IMR-90 (cell line): ENCODE measurements around the gene RASSF5. TPM values are rescaled to one million over a fixed set of nuclear protein-coding genes. Genes with fewer than 3 reads are reported as not detected.

Source experiments
- ATAC-seq: fragments of 200-7000 bp; cut with Tn5 transposase; 2 replicates; pipeline ENCODE4 v1.9.1; 2020; ENCODE audit warnings: low read depth, mild to moderate bottlenecking, moderate library complexity
- BruUV-seq: library from RNA; stranded (reverse); fragments of 400-500 nt; replicated peaks from 2 replicates; lab custom pipeline; 2021; lab: Mats Ljungman, UMichigan
- CTCF ChIA-PET: fragments of 300-600 bp; formaldehyde crosslinking; extraction: SDS; loops from one replicate; lab custom pipeline; 2021; ENCODE audit warnings: antibody characterized with exemption; lab: Yijun Ruan, JAX
- POLR2A ChIA-PET: fragments of 300-600 bp; sonication (Branson Sonifier 250); formaldehyde crosslinking; loops from one replicate; lab custom pipeline; 2022; ENCODE audit warnings: antibody characterized with exemption; ENCODE audit not compliant: unreplicated experiment; lab: Charles Lee
- DNase-seq: peaks from one replicate; pipeline ENCODE4 v3.0.0; 2013
- H2AFZ ChIP-seq: replicated peaks from 2 replicates; pipeline ENCODE3; 2013; ENCODE audit warnings: low read length, mild to moderate bottlenecking; ENCODE audit not compliant: poor library complexity
- H2AK5ac ChIP-seq: 2 replicates; pipeline ENCODE4 v1.6.1; 2013; ENCODE audit warnings: low read depth, low read length, inconsistent platforms
- H2AK9ac ChIP-seq: replicated peaks from 2 replicates; pipeline ENCODE3; 2013; ENCODE audit warnings: mild to moderate bottlenecking, low read depth, low read length, moderate library complexity; ENCODE audit not compliant: poor library complexity
- H2BK120ac ChIP-seq: 2 replicates; pipeline ENCODE4 v1.6.1; 2013; ENCODE audit warnings: low read depth, low read length, inconsistent platforms
- H2BK15ac ChIP-seq: 3 replicates; pipeline ENCODE4 v1.6.1; 2013; ENCODE audit warnings: low read depth, low read length, inconsistent platforms
- H2BK20ac ChIP-seq: 2 replicates; pipeline ENCODE4 v1.6.1; 2013; ENCODE audit warnings: low read depth, mild to moderate bottlenecking, inconsistent platforms, low read length, moderate library complexity
- H2BK5ac ChIP-seq: 2 replicates; pipeline ENCODE4 v1.6.1; 2013; ENCODE audit warnings: mild to moderate bottlenecking, low read depth, low read length, inconsistent platforms; ENCODE audit not compliant: poor library complexity, severe bottlenecking
- H3K14ac ChIP-seq: replicated peaks from 2 replicates; pipeline ENCODE4 v1.6.1; 2013; ENCODE audit warnings: low read depth, low read length, inconsistent platforms
- H3K18ac ChIP-seq: 2 replicates; pipeline ENCODE4 v1.6.1; 2013; ENCODE audit warnings: low read depth, low read length, control low read depth
- H3K23ac ChIP-seq: 2 replicates; pipeline ENCODE4 v1.6.1; 2013; ENCODE audit warnings: low read depth, low read length, inconsistent platforms
- H3K27ac ChIP-seq: 2 replicates; pipeline ENCODE4 v1.5.1; 2013; ENCODE audit warnings: mild to moderate bottlenecking, control low read depth, low read length; ENCODE audit not compliant: insufficient read depth
- H3K27me3 ChIP-seq: 2 replicates; pipeline ENCODE4 v1.6.1; 2013; ENCODE audit warnings: low read length; ENCODE audit not compliant: control insufficient read depth, insufficient read depth
- H3K36me3 ChIP-seq: 2 replicates; pipeline ENCODE4 v1.6.1; 2013; ENCODE audit warnings: low read length, mixed read lengths; ENCODE audit not compliant: control insufficient read depth, insufficient read depth
- H3K4ac ChIP-seq: 2 replicates; pipeline ENCODE4 v1.6.1; 2013; ENCODE audit warnings: low read depth, low read length, inconsistent platforms
- H3K4me1 ChIP-seq: 2 replicates; pipeline ENCODE4 v1.6.1; 2013; ENCODE audit warnings: low read length, mixed read lengths; ENCODE audit not compliant: control insufficient read depth, insufficient read depth
- H3K4me2 ChIP-seq: 2 replicates; pipeline ENCODE4 v1.6.1; 2013; ENCODE audit warnings: low read depth, mild to moderate bottlenecking, control low read depth, low read length, moderate library complexity
- H3K4me3 ChIP-seq: 2 replicates; pipeline ENCODE4 v1.5.1; 2013; ENCODE audit warnings: low read depth, mild to moderate bottlenecking, control low read depth, low read length, moderate library complexity; ENCODE audit not compliant: insufficient read depth
- H3K56ac ChIP-seq: 2 replicates; pipeline ENCODE4 v1.6.1; 2013; ENCODE audit warnings: low read length, inconsistent platforms; ENCODE audit not compliant: insufficient read depth; ENCODE audit errors: extremely low read depth
- H3K79me1 ChIP-seq, 2 experiments: 2 replicates each; pipeline ENCODE4 v1.6.1; 2013; ENCODE audit warnings: low read length in 2 of 2, inconsistent platforms in 1 of 2, low read depth in 1 of 2
- H3K9ac ChIP-seq: 2 replicates; pipeline ENCODE4 v1.6.1; 2013; ENCODE audit warnings: low read depth, low read length, control low read depth
- H3K9me1 ChIP-seq: 2 replicates; pipeline ENCODE4 v1.6.1; 2013; ENCODE audit warnings: low read length, inconsistent platforms; ENCODE audit not compliant: insufficient read depth
- H3K9me3 ChIP-seq: 2 replicates; pipeline ENCODE4 v1.6.1; 2013; ENCODE audit warnings: low read length; ENCODE audit not compliant: control insufficient read depth, insufficient read depth
- H4K20me1 ChIP-seq: 2 replicates; pipeline ENCODE4 v1.6.1; 2013; ENCODE audit warnings: low read length, inconsistent platforms; ENCODE audit not compliant: insufficient read depth
- H4K5ac ChIP-seq: 2 replicates; pipeline ENCODE4 v1.6.1; 2013; ENCODE audit warnings: mild to moderate bottlenecking, low read depth, low read length, control low read depth
- H4K8ac ChIP-seq, 2 experiments: 2 replicates each; pipeline ENCODE4 v1.6.1; 2013; ENCODE audit warnings: low read depth in 2 of 2, low read length in 2 of 2, control low read depth in 1 of 2, inconsistent platforms in 1 of 2
- H4K91ac ChIP-seq: 2 replicates; pipeline ENCODE4 v1.6.1; 2013; ENCODE audit warnings: low read depth, low read length, inconsistent platforms; ENCODE audit not compliant: insufficient read depth
- BHLHE40 ChIP-seq: fragments of 150-350 bp; IDR thresholded peaks from 2 replicates; pipeline ENCODE4 v1.6.1; 2016; ENCODE audit warnings: mild to moderate bottlenecking, low read depth, low read length
- CEBPB ChIP-seq: IDR thresholded peaks from 2 replicates; pipeline ENCODE4 v1.6.1; 2012; ENCODE audit warnings: low read depth, low read length, improper control_type of control experiment
- ELK1 ChIP-seq: fragments of 150-350 bp; IDR thresholded peaks from 2 replicates; pipeline ENCODE4 v1.6.1; 2016; ENCODE audit warnings: low read depth, mild to moderate bottlenecking, low read length, moderate library complexity, borderline replicate concordance
- FOS ChIP-seq: fragments of 150-350 bp; IDR thresholded peaks from 2 replicates; pipeline ENCODE4 v1.6.1; 2016; ENCODE audit warnings: low read depth, low read length
- MAZ ChIP-seq: IDR thresholded peaks from 2 replicates; pipeline ENCODE4 v1.6.1; 2012; ENCODE audit warnings: low read depth, mild to moderate bottlenecking, low read length, improper control_type of control experiment, moderate library complexity, borderline replicate concordance
- MXI1 ChIP-seq: IDR thresholded peaks from 2 replicates; pipeline ENCODE4 v1.6.1; 2012; ENCODE audit warnings: low read depth, mild to moderate bottlenecking, low read length, moderate library complexity, borderline replicate concordance
- NFE2L2 ChIP-seq: fragments of 150-350 bp; IDR thresholded peaks from 2 replicates; pipeline ENCODE4 v1.6.1; 2016; ENCODE audit warnings: low read depth, mild to moderate bottlenecking, low read length
- POLR2A ChIP-seq: IDR thresholded peaks from 2 replicates; pipeline ENCODE4 v1.6.1; 2012; ENCODE audit warnings: mild to moderate bottlenecking, low read depth, low read length
- WGBS, 2 experiments: methylation state at CpG; one replicate each; pipeline versions ENCODE4 v1.1.5 to v1.1.7; 2013; ENCODE audit warnings: missing lambda C conversion rate in 2 of 2; ENCODE audit not compliant: insufficient read length in 1 of 2; ENCODE audit errors: extremely low coverage in 2 of 2; 5-methylcytosine and 5-hydroxymethylcytosine counted together
- dilution Hi-C: fragments of 300-500 bp; cut with HindIII; formaldehyde crosslinking; loops from one replicate; pipeline ENCODE4 v1.14.3; 2018; ENCODE audit warnings: low sequenced_read_pairs; ENCODE audit not compliant: unreplicated experiment
- in situ Hi-C: fragments of 300-500 bp; cut with MboI; formaldehyde crosslinking; loops from 3 replicates; pipeline ENCODE4 v1.14.3; 2019; ENCODE audit warnings: low sequenced_read_pairs, inconsistent platforms, mixed read lengths
- intact Hi-C: fragments of 100-400 bp; cut with micrococcal nuclease; formaldehyde crosslinking; loops from 2 replicates; pipeline ENCODE4 v1.10.0; 2022
- polyA plus RNA-seq, 3 experiments: library from polyadenylated mRNA; depleted of rRNA; stranded (reverse); fragments of >200 nt; gene quantifications; 2 replicates each; pipeline ENCODE4 v1.2.3, GENCODE V29; 2012; ENCODE audit warnings: low replicate concordance in 1 of 3
- total RNA-seq: library from RNA; depleted of rRNA; stranded (reverse); fragments of >200 nt; gene quantifications from 2 replicates; pipeline ENCODE4 v1.2.3, GENCODE V29; 2012

The RASSF5 gene
- total and polyA plus RNA-seq, 2 of the 4 experiments (the other 2 are of a cell fraction) = 0.18 to 1.1 TPM

- peak; percentile 69 for ATAC-seq
- TF ChIP-seq CEBPB = peak; percentile 30; the same call in 1 of the 2 replicates
- peak; percentile 62; the same call in 1 of the 2 replicates for TF ChIP-seq MXI1
- no peak; the same call in 1 of the 2 replicates for TF ChIP-seq POLR2A
- peak; percentile 79 for TF ChIP-seq MAZ
- 0 out of 2 replicates have a peak, but pooled peaks have one; percentile 29 for TF ChIP-seq FOS
- TF ChIP-seq BHLHE40 = peak; percentile 48; the same call in 1 of the 2 replicates
- TF ChIP-seq ELK1 = no peak
- no peak for TF ChIP-seq NFE2L2
- Histone ChIP-seq H2BK5ac (peak overlapping the region; percentile 90), H3K56ac (peak overlapping the region; percentile 82), H3K9me3 (no peaks in the 10 kb centered on the region), H3K23ac (peak overlapping the region; percentile 47), H3K36me3 (peaks cover 12% of the 10 kb centered on the region; the same call in 1 of the 2 replicates), H2BK15ac (peak overlapping the region; percentile 48; the same call in 1 of the 3 replicates), H2AK5ac (peak overlapping the region; percentile 33), H3K9ac (peak overlapping the region; percentile 84), H3K79me1 (peaks cover 19 to 28% of the 10 kb centered on the region in 2 experiments), H3K4ac (peak overlapping the region; percentile 93), H2BK120ac (peak overlapping the region; percentile 66), H3K4me2 (peak overlapping the region; percentile 84), H3K27me3 (no peaks in the 10 kb centered on the region), H2BK20ac (peak overlapping the region; percentile 53; the same call in 1 of the 2 replicates), H3K4me1 (peaks cover 22% of the 10 kb centered on the region), H3K27ac (peak overlapping the region; percentile 87), H3K14ac (peak overlapping the region; percentile 75), H3K4me3 (peak overlapping the region; percentile 72), H4K91ac (peak overlapping the region; percentile 85), H3K18ac (peak overlapping the region; percentile 64), H4K8ac (peak overlapping the region; percentile 62 to 91), H4K5ac (peak overlapping the region; percentile 10), H3K9me1 (peaks cover 8% of the 10 kb centered on the region), H2AK9ac (peak overlapping the region; percentile 94), H2AFZ (peak overlapping the region; percentile 87), H4K20me1 (no peaks in the 10 kb centered on the region)
- POLR2A ChIA-PET = no interaction called here
- dilution Hi-C loops (no loop called here), in situ Hi-C loops (no loop called here), intact Hi-C loops (loop anchor here (10.0 kb wide), 1 partner anchor 514 kb away; no protein-coding TSS in a partner anchor)
- CTCF ChIA-PET = interaction anchor here (0.9 to 2.0 kb wide), 5 partner anchors 8 to 40 kb away, joined by 3 to 10 read pairs (median 5); no protein-coding TSS in a partner anchor
- BruUV-seq = no TSS peak
- no CpG with 5 or more reads among the region's 18 CpGs for WGBS, 2 experiments
- DNase-seq = peak; percentile 90
Measured at GRCh38 chr1:206470692-206471414, 36.5 kb upstream of the RASSF5 start.
